Measurements from ENCODE around the gene MBD3L3. TPM values are rescaled to one million over a fixed set of nuclear protein-coding genes. Genes with fewer than 3 reads are reported as not detected.
"Not testable (repeated sequence)": the region's sequence is repeated elsewhere in the genome, so short reads cannot be mapped to it uniquely, and the experiment has no call there.

MBD3L3 gene
- total RNA-seq, 1 donor from 2014 or later, result not detected

DNA sequence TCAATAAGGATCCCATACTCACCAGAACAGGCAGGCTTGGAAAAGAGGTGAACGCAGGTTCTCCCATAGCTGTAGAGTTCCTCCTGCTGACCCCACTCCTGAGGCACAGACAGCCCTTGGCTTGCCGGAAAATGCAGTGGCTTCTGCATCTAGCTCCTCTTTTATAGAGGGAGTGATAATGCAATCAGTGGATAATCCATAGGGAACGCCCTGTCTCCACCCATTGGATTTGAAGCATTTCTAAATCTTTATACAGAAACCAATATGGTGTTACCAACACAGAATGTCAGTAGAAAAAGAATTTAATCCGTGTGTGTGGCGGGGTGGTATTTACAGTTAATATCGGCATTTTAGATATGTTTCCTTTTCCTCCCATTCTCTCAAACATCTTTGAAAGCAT is 37.1 kb downstream of the MBD3L3 start, which contains the start of gene MBD3L2B:
MBD3L2B (minus strand) TSS at position 101 of the 400 bp plus-strand sequence; CDS start at position 67, 34 bp downstream.
- H3K36me3 ChIP-seq; H3K4me3 ChIP-seq; H3K9me3 ChIP-seq; intact Hi-C loops (cut with DNase I); DNase-seq (ENCODE audit: extremely low spot score in 2 of 2); H3K27ac ChIP-seq; H3K27me3 ChIP-seq; H3K4me1 ChIP-seq: not testable (repeated sequence)

DNA sequence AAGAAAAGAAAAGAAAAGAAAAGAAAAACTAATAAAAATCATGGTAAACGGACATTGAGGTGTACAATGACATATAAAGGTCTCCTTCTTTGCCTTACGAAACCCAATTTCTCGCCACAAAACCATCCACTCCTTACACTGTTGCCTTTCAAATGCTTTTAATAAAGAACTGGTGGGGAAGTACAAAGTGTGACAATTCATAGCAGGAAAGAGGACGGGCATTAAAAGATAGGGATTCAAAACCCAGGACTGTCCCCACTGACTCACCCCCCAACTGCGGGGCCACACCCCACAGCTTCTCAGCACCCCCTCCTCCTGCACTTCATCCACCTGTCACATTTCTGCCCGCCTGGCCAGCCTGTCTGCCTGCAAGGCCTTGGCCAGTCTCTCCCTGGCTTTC is 39.6 kb downstream of the MBD3L3 start:
- no peak overlapping the region for H3K4me3 ChIP-seq
- no peaks in the 10 kb centered on the region for H3K36me3 ChIP-seq
- intact Hi-C loops (cut with DNase I), result no loop called here
- no peaks in the 10 kb centered on the region for H3K9me3 ChIP-seq
- no peaks in the 10 kb centered on the region for H3K27me3 ChIP-seq
- TF ChIP-seq POLR2AphosphoS5 (IDR thresholded peaks at IDR 0.05; ENCODE audit: insufficient read depth in 1 of 2, low read depth in 1 of 2) (no peak), POLR2A (IDR thresholded peaks at IDR 0.05) (no peak)
- TF ChIP-seq, protein P1, sequence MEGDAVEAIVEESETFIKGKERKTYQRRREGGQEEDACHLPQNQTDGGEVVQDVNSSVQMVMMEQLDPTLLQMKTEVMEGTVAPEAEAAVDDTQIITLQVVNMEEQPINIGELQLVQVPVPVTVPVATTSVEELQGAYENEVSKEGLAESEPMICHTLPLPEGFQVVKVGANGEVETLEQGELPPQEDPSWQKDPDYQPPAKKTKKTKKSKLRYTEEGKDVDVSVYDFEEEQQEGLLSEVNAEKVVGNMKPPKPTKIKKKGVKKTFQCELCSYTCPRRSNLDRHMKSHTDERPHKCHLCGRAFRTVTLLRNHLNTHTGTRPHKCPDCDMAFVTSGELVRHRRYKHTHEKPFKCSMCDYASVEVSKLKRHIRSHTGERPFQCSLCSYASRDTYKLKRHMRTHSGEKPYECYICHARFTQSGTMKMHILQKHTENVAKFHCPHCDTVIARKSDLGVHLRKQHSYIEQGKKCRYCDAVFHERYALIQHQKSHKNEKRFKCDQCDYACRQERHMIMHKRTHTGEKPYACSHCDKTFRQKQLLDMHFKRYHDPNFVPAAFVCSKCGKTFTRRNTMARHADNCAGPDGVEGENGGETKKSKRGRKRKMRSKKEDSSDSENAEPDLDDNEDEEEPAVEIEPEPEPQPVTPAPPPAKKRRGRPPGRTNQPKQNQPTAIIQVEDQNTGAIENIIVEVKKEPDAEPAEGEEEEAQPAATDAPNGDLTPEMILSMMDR (IDR thresholded peaks at IDR 0.05), result no peak
- no peak for DNase-seq (ENCODE audit: extremely low spot score in 2 of 2)
- no peak overlapping the region for H3K27ac ChIP-seq
- H3K4me1 ChIP-seq, result no peaks in the 10 kb centered on the region

DNA sequence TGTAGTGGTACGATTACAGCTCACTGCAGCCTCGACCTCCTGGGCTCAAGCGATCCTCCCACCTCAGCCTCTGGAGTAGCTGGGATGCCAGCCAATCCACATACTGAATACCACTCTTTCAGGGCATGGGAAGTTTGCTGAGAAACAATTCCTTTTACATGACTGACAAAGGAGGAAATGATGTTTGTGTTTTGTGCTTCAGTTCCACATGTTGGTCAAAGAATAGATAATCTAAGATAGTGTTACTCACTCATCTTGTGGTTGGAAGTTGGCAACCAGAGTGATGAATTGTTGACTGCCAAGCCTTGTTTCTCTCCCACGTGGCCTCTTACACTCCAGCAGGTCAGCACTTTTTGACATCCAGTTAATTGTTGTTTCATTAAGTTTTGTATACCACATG is 44.8 kb downstream of the MBD3L3 start:
- TF ChIP-seq, protein P1 (IDR thresholded peaks at IDR 0.05), result no peak
- TF ChIP-seq POLR2A (IDR thresholded peaks at IDR 0.05) (no peak), POLR2AphosphoS5 (IDR thresholded peaks at IDR 0.05; ENCODE audit: insufficient read depth in 1 of 2, low read depth in 1 of 2) (no peak)
- intact Hi-C loops (cut with DNase I), result no loop called here
- Histone ChIP-seq H3K4me1 (no peaks in the 10 kb centered on the region), H3K27ac (no peak overlapping the region), H3K9me3 (no peaks in the 10 kb centered on the region), H3K36me3 (no peaks in the 10 kb centered on the region), H3K27me3 (no peaks in the 10 kb centered on the region), H3K4me3 (no peak overlapping the region)
- no peak for DNase-seq (ENCODE audit: extremely low spot score in 2 of 2)

DNA sequence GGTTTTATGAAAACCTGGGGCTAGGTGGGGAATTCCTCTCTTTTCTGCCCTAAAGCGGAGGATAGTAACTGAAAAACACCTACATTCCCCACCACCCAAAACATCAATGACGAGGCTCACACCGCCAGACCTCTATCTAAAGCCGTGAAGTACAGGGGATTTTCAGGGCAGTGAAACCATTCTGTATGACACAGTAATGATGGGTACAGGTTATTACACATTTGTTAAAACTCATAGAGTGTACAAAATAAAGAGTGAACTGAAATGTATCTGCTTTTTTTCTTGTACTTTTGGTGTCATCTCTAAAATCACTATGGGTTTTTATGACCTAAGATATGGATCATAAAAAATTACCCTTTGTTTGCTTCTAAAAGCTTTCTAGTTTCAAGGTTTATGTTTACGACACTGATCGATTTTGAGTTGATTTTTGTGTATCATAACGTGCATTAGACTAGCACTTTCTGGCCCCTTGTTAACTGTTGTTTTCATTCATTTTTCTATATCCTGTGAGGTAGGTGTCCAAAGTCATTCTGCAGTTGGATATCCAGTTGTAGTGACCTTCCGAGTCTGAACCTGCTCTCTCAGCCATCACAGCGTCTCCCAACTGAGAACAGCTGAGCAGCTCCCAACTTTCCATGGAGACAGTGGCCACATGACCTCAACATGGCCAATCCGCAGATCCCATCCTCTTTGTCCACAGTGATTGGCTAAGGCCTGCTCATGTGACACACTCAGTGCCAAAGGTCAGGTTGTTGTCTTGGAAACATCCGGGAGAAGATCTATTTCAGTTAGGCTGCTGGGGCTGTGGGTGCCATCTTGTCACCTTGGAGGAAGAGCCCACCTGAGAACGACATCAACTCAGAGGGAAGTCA is 47.5 kb downstream of the MBD3L3 start:
- Histone ChIP-seq H3K36me3 (no peaks in the 10 kb centered on the region), H3K4me1 (no peaks in the 10 kb centered on the region), H3K27ac (no peak overlapping the region), H3K9me3 (no peaks in the 10 kb centered on the region), H3K4me3 (no peak overlapping the region), H3K27me3 (no peaks in the 10 kb centered on the region)
- DNase-seq (ENCODE audit: extremely low spot score in 2 of 2), result no peak
- TF ChIP-seq, protein P1 (IDR thresholded peaks at IDR 0.05), result no peak
- TF ChIP-seq POLR2A (IDR thresholded peaks at IDR 0.05) (no peak), POLR2AphosphoS5 (IDR thresholded peaks at IDR 0.05; ENCODE audit: insufficient read depth in 1 of 2, low read depth in 1 of 2) (no peak)
- intact Hi-C loops (cut with DNase I), result no loop called here

DNA sequence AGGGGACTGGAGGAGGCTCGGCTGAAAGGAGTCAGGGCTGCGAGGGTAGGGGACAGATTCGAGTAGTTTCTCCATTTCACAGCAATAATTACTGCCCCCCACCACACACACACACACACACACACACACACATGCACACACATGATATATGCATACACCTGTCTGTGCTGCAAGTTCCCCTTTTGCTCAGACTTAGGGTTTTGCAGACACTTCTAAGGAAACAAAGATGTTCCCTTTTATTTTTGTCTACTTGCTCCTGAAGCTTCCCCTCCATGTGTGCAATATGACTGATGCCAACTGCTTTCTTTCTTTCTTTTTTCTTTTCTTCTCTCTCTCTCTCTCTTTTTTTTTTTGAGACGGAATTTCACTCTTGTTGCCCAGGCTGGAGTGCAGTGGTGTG is 50.6 kb downstream of the MBD3L3 start:
- H3K36me3 ChIP-seq, result no peaks in the 10 kb centered on the region
- H3K27me3 ChIP-seq, result no peaks in the 10 kb centered on the region
- TF ChIP-seq POLR2A (IDR thresholded peaks at IDR 0.05) (no peak), POLR2AphosphoS5 (IDR thresholded peaks at IDR 0.05; ENCODE audit: insufficient read depth in 1 of 2, low read depth in 1 of 2) (no peak)
- TF ChIP-seq, protein P1 (IDR thresholded peaks at IDR 0.05), result no peak
- no peaks in the 10 kb centered on the region for H3K9me3 ChIP-seq
- no peak overlapping the region for H3K4me3 ChIP-seq
- no peak for DNase-seq (ENCODE audit: extremely low spot score in 2 of 2)
- intact Hi-C loops (cut with DNase I), result no loop called here
- no peak overlapping the region for H3K27ac ChIP-seq
- no peaks in the 10 kb centered on the region for H3K4me1 ChIP-seq

Other genes starting within 250 kb of the MBD3L3 start
- not detected for gene ADGRE1, start 171.1 kb downstream of the MBD3L3 start, total RNA-seq
- gene MBD3L2B, start 37.2 kb downstream of the MBD3L3 start, total RNA-seq, result not detected
- not detected for gene MBD3L5, start 28.1 kb downstream of the MBD3L3 start, total RNA-seq
- not detected for gene MBD3L4, start 18.5 kb downstream of the MBD3L3 start, total RNA-seq
- gene MBD3L2, start 9.4 kb downstream of the MBD3L3 start, total RNA-seq, result not detected
- gene ZNF557, start 11.0 kb upstream of the MBD3L3 start, total RNA-seq, result 10.1 TPM
- 86.7 TPM for gene INSR, start 235.7 kb upstream of the MBD3L3 start, total RNA-seq

All from vagina (tissue), 2 donors.